Measurements from ENCODE around the gene CCDC85B.

The CCDC85B gene

DNA sequence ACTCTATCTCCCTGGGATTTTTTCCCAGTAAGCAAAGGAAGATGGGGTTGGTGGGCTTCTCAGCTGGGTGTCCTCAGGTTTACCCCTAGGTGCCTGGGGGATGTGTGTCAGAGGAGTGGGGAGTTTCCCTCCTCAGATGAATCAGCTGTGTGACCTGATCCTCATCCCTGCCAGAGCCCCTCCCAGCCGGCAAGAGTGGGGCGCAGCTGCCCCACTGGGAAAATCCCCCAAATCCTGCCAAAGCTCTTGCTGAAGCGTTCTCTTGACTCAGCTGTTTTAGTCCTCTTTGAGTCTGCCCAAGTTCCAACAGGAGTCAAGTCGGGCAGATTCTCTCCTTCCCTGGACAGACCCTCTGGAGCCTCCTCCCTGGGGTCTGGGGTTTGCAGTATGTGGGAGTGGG lies 22.4 kb downstream of the CCDC85B start:
- in situ Hi-C loops (cut with HindIII; ENCODE audit: low sequenced_read_pairs), result no loop called here
- TF ChIP-seq, protein P1, sequence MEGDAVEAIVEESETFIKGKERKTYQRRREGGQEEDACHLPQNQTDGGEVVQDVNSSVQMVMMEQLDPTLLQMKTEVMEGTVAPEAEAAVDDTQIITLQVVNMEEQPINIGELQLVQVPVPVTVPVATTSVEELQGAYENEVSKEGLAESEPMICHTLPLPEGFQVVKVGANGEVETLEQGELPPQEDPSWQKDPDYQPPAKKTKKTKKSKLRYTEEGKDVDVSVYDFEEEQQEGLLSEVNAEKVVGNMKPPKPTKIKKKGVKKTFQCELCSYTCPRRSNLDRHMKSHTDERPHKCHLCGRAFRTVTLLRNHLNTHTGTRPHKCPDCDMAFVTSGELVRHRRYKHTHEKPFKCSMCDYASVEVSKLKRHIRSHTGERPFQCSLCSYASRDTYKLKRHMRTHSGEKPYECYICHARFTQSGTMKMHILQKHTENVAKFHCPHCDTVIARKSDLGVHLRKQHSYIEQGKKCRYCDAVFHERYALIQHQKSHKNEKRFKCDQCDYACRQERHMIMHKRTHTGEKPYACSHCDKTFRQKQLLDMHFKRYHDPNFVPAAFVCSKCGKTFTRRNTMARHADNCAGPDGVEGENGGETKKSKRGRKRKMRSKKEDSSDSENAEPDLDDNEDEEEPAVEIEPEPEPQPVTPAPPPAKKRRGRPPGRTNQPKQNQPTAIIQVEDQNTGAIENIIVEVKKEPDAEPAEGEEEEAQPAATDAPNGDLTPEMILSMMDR (IDR thresholded peaks at IDR 0.05; ENCODE audit: low read depth, low read length), result no peak
- peak; percentile 59 for DNase-seq (ENCODE audit: low read depth, low spot score)
- no peak overlapping the region for H3K4me3 ChIP-seq (ENCODE audit: low read depth, low read length)

GRCh38 chr11:65915101-65915820 lies 24.8 kb downstream of the CCDC85B start:
- no peak for DNase-seq (ENCODE audit: low read depth, low spot score)
- in situ Hi-C loops (cut with HindIII; ENCODE audit: low sequenced_read_pairs), result no loop called here
- TF ChIP-seq, protein P1 (IDR thresholded peaks at IDR 0.05; ENCODE audit: low read depth, low read length), result no peak
- no peak overlapping the region for H3K4me3 ChIP-seq (ENCODE audit: low read depth, low read length)

- TF ChIP-seq, protein P1 (IDR thresholded peaks at IDR 0.05; ENCODE audit: low read depth, low read length), result no peak
- peak overlapping the region; percentile 5 for H3K4me3 ChIP-seq (ENCODE audit: low read depth, low read length)
- in situ Hi-C loops (cut with HindIII; ENCODE audit: low sequenced_read_pairs), result no loop called here
- DNase-seq (ENCODE audit: low read depth, low spot score), result peak; percentile 95
These were observed 25.4 kb downstream of the CCDC85B start for GRCh38 chr11:65915821-65916251.

GRCh38 chr11:65916391-65916790 lies 25.9 kb downstream of the CCDC85B start:
- TF ChIP-seq, protein P1 (IDR thresholded peaks at IDR 0.05; ENCODE audit: low read depth, low read length), result no peak
- H3K4me3 ChIP-seq (ENCODE audit: low read depth, low read length), result no peak overlapping the region
- no peak for DNase-seq (ENCODE audit: low read depth, low spot score)
- in situ Hi-C loops (cut with HindIII; ENCODE audit: low sequenced_read_pairs), result no loop called here

DNA sequence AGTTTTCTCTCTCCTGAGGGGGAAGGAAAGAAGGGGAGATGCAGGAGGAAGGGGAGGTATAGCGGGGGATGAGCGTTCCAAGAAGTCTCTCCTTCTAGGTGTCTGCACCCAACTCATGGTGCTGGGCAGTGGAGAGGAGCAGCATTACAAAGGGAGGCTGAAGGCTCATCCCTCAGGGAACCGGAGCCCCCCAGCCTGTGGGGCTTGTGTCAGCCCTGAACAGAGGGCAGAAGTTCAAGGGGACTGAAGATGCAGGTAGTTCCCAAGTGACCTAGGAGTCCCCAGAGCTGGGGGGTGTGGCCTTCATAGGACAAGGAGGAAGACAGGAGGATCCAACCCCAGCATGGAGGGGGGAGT lies 26.6 kb downstream of the CCDC85B start:
- H3K4me3 ChIP-seq (ENCODE audit: low read depth, low read length), result no peak overlapping the region
- TF ChIP-seq, protein P1 (IDR thresholded peaks at IDR 0.05; ENCODE audit: low read depth, low read length), result no peak
- in situ Hi-C loops (cut with HindIII; ENCODE audit: low sequenced_read_pairs), result no loop called here
- DNase-seq (ENCODE audit: low read depth, low spot score), result no peak

GRCh38 chr11:65917434-65918210 lies 27.1 kb downstream of the CCDC85B start:
- peak overlapping the region; percentile 93 for H3K4me3 ChIP-seq (ENCODE audit: low read depth, low read length)
- in situ Hi-C loops (cut with HindIII; ENCODE audit: low sequenced_read_pairs), result no loop called here
- no peak for DNase-seq (ENCODE audit: low read depth, low spot score)
- TF ChIP-seq, protein P1 (IDR thresholded peaks at IDR 0.05; ENCODE audit: low read depth, low read length), result no peak
